Adrenal gland (tissue), 12 donors: ENCODE data around the gene CRTC1. TPM values are rescaled to one million over a fixed set of nuclear protein-coding genes. Genes with fewer than 3 reads are reported as not detected.

Source experiments
- DNase-seq, 7 donors: peaks; one replicate each; pipeline ENCODE4 v3.0.0-alpha.2; 2019 to 2020
- H3K27ac ChIP-seq, 5 donors: fragments of 200-600 bp; sonication (generic) in 4 of 5; 1 replicate in 3 of 5; 2 replicates in 2 of 5; pipeline versions ENCODE4 v1.5.1 to v1.8.0; 2016 to 2020; ENCODE audit warnings: mild to moderate bottlenecking in 1 of 5
- H3K27me3 ChIP-seq: fragments of 200-600 bp; 2 replicates; pipeline ENCODE4 v1.8.0; 2021
- H3K36me3 ChIP-seq, 2 donors: fragments of 200-600 bp; replicated peaks in 1 of 2; 1 replicate in 1 of 2; 2 replicates in 1 of 2; pipeline versions ENCODE4 v1.5.1 to v1.8.0; 2018 to 2022
- H3K4me1 ChIP-seq, 2 donors: fragments of 200-600 bp; replicated peaks in 1 of 2; 1 replicate in 1 of 2; 2 replicates in 1 of 2; pipeline versions ENCODE4 v1.5.1 to v1.8.0; 2018 to 2021
- H3K4me3 ChIP-seq, 4 donors: fragments of 200-600 bp; sonication (generic) in 3 of 4; one replicate each; pipeline ENCODE4 v1.5.1; 2016 to 2018
- H3K9me3 ChIP-seq, 3 donors: fragments of 200-600 bp; sonication (generic) in 1 of 3; replicated peaks in 1 of 3; 1 replicate in 2 of 3; 2 replicates in 1 of 3; pipeline versions ENCODE4 v1.5.1 to v1.8.0; 2016 to 2021
- CTCF ChIP-seq, 6 experiments: fragments of 450-650 bp in 4 of 6; fragments of 200-600 bp in 2 of 6; sonication (generic) in 1 of 6; IDR thresholded peaks; 1 replicate in 5 of 6; 2 replicates in 1 of 6; pipeline versions ENCODE4 v1.5.1 to v1.8.0; 2016 to 2021; ENCODE audit warnings: antibody characterized with exemption in 6 of 6, mild to moderate bottlenecking in 2 of 6, moderate library complexity in 1 of 6
- POLR2A ChIP-seq, 2 donors: fragments of 450-650 bp; IDR thresholded peaks; one replicate each; pipeline ENCODE4 v1.6.1; 2017; ENCODE audit warnings: antibody characterized with exemption in 2 of 2, mild to moderate bottlenecking in 2 of 2, moderate library complexity in 1 of 2
- WGBS, 4 donors: extraction: QIAGEN DNeasy Blood & Tissue Kit in 2 of 4; methylation state at CpG; one replicate each; pipeline versions ENCODE4 v1.1.5 to v1.1.7; 2013 to 2017; 5-methylcytosine and 5-hydroxymethylcytosine counted together
- intact Hi-C, 2 donors: fragments of 100-400 bp; cut with DNase I; formaldehyde crosslinking; loops; one replicate each; pipeline versions ENCODE4 v1.14.1 to v1.15.0; 2022 to 2023
- polyA plus RNA-seq, 3 donors: library from polyadenylated mRNA; stranded (reverse); fragments of 200-250 nt in 2 of 3; fragments of 350-450 nt in 1 of 3; fragmentation: Illumina TruSeq in 1 of 3; extraction: RNeasy Lipid Tissue Mini Kit (QIAGEN cat#74804) in 1 of 3; gene quantifications; one replicate each; pipeline ENCODE4 v1.2.3, GENCODE V29; 2013 to 2014
- total RNA-seq, 9 donors: library from RNA; depleted of rRNA in 4 of 9; stranded (reverse); fragments of >200 nt in 4 of 9; fragments of 120-200 nt in 1 of 9; fragmentation: NEBNext Ultra II Directional in 1 of 9; extraction: Animal tissue kit (Norgen Biotek cat#: 25700) in 1 of 9; gene quantifications; one replicate each; pipeline versions ENCODE4 v1.1.0 to v1.2.4, GENCODE V29; 2013 to 2023
- donor health status: healthy with polysubstance abuse.
- donor health status: Bipolar disorder and iron deficiency.
- donor health status: DM: yes; HTN: yes; CAD: no.
- donor health status: DM: no; HTN: no; CAD: no.
- donor health status: DM: no; HTN: no; CAD: no.
- donor health status: DM: yes; HTN: yes; CAD: no.

CRTC1 gene
- total and polyA plus RNA-seq, 12 donors, result 3.1 to 38.1 (median 10.3) TPM

GRCh38 chr19:18650021-18650390 is 33.5 kb upstream of the CRTC1 start:
- Histone ChIP-seq H3K36me3 (no peaks in the 10 kb centered on the region), H3K4me1 (peaks cover 7 to 27% of the 10 kb centered on the region in 2 donors), H3K27ac (peak overlapping the region in 4 of 5 donors; percentile 60 to 86 (median 80)), H3K27me3 (no peaks in the 10 kb centered on the region), H3K9me3 (no peaks in the 10 kb centered on the region), H3K4me3 (no peak overlapping the region)
- intact Hi-C loops, result no loop called here
- 48 to 86% (median 48%) methylated on average over 13 to 17 of the region's 17 CpGs; no CpG with 5 or more reads in 1 of the 4 donors for WGBS, 4 donors
- DNase-seq, result peak in 3 of 7 donors; percentile 27 to 81 (median 70)
- TF ChIP-seq CTCF (IDR thresholded peaks at IDR 0.05), result no peak
- peak in 1 of 2 donors; percentile 11 for TF ChIP-seq POLR2A (IDR thresholded peaks at IDR 0.05)

- TF ChIP-seq CTCF (IDR thresholded peaks at IDR 0.05) (no peak), POLR2A (IDR thresholded peaks at IDR 0.05) (no peak)
- intact Hi-C loops, result no loop called here
- no peaks in the 10 kb centered on the region for H3K36me3 ChIP-seq
- H3K4me3 ChIP-seq, result no peak overlapping the region
- 58 to 74% (median 68%) methylated on average over 21 to 34 of the region's 34 CpGs for WGBS, 4 donors
- H3K27me3 ChIP-seq, result no peaks in the 10 kb centered on the region
- H3K27ac ChIP-seq, result peak overlapping the region in 4 of 5 donors; percentile 60 to 86 (median 80)
- peaks cover 7 to 22% of the 10 kb centered on the region in 2 donors for H3K4me1 ChIP-seq
- H3K9me3 ChIP-seq, result no peaks in the 10 kb centered on the region
- peak; percentile 33 to 85 (median 59) for DNase-seq
Observed at GRCh38 chr19:18650468-18651041, 32.9 kb upstream of the CRTC1 start.

- peaks cover 7 to 29% of the 10 kb centered on the region in 2 donors for H3K4me1 ChIP-seq
- no peak for TF ChIP-seq POLR2A (IDR thresholded peaks at IDR 0.05)
- no peak for TF ChIP-seq CTCF (IDR thresholded peaks at IDR 0.05)
- no peaks in the 10 kb centered on the region for H3K36me3 ChIP-seq
- 88 to 100% (median 100%) methylated on average over 1 of the region's 1 CpG for WGBS, 4 donors
- no peak overlapping the region for H3K4me3 ChIP-seq
- H3K27ac ChIP-seq, result peak overlapping the region in 3 of 5 donors; percentile 56 to 86 (median 83)
- no peak for DNase-seq
- H3K27me3 ChIP-seq, result no peaks in the 10 kb centered on the region
- no peaks in the 10 kb centered on the region for H3K9me3 ChIP-seq
- intact Hi-C loops, result no loop called here
Observed at GRCh38 chr19:18651300-18651699, 32.2 kb upstream of the CRTC1 start.

GRCh38 chr19:18651733-18652132 is 31.7 kb upstream of the CRTC1 start:
- Histone ChIP-seq H3K4me1 (peaks cover 7 to 33% of the 10 kb centered on the region in 2 donors), H3K27ac (peak overlapping the region in 2 of 5 donors; percentile 56 to 86), H3K36me3 (no peaks in the 10 kb centered on the region), H3K9me3 (no peaks in the 10 kb centered on the region), H3K4me3 (no peak overlapping the region), H3K27me3 (no peaks in the 10 kb centered on the region)
- intact Hi-C loops, result no loop called here
- DNase-seq, result no peak
- TF ChIP-seq POLR2A (IDR thresholded peaks at IDR 0.05) (no peak), CTCF (IDR thresholded peaks at IDR 0.05) (no peak)
- 85 to 93% (median 89%) methylated on average over 6 of the region's 6 CpGs for WGBS, 4 donors
